NCI-H2196 treated with DMSO at 0.1 percent for 48 hours (cell line): ENCODE measurements around the gene KRABD2.
"Not testable (repeated sequence)": the region's sequence is repeated elsewhere in the genome, so short reads cannot be mapped to it uniquely, and the experiment has no call there.

Experiments used
- DNase-seq: peaks from one replicate; lab custom pipeline; 2025; ENCODE audit not compliant: unreplicated experiment; lab: John Stamatoyannopoulos, UW

The KRABD2 gene

GRCh38 chr17:8365143-8365542, 11.4 kb downstream of the KRABD2 start:
- DNase-seq, result no peak

GRCh38 chr17:8362651-8363332, 13.7 kb downstream of the KRABD2 start:
- no peak for DNase-seq

GRCh38 chr17:8360751-8361150, 15.8 kb downstream of the KRABD2 start:
- no peak for DNase-seq

DNA sequence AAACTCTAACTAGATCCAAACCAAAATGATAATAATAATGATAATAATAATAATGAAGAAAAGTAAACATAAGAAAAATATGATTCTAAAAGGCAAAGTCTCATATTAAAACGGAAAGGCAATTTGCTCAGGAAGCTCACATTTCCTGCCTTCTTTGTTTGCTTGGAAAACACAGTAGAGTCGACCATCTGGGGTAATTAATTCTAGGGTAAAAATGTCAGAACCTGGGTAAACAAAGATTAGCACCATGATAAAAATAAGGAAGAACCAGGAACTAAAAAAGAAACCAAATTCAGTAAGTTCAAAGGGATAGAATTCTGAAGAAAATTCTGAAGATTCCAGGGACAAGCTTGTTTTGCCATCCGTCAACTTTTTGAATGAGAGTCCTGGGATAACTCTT, 16.2 kb downstream of the KRABD2 start:
- DNase-seq, result no peak

DNA sequence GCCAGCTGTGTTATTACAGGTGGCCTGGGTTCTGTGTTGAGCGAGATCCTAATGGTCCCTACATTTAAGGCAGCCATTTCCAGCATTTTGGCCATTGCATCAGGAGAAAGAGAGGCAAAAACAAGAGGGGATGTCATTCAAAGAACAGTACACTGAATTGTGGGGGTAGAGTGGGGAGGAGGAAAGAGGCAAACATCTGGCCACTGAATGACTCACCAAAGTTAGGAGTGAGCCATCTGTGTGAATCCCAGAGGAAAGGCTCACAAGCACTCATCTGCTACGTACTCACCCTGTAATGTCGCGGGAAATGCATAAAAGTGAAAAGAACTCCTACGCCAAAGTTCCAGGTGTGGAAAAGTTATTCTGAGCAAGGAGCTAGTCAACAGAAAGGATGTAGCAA, 16.7 kb downstream of the KRABD2 start:
- DNase-seq, result no peak

DNA sequence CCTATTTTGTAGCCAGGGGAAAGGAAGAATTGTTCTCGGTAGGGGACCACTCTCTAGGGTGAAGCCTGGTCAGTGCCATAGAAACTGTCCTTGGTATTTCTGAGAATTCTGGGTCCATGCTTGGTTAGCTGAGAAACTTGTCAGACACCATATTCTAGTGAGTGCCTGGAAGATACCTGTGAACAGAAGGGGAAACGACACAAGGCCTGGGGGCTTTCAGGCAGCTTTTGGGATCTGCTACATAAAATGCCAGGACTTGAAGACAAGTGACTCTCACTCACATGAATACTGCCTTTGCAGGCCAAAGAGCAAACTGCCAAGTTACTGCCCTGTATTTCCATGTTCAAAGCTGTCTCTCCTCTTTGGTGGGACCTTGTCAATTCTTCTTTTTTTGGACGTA, 18.6 kb downstream of the KRABD2 start:
- DNase-seq, result no peak

DNA sequence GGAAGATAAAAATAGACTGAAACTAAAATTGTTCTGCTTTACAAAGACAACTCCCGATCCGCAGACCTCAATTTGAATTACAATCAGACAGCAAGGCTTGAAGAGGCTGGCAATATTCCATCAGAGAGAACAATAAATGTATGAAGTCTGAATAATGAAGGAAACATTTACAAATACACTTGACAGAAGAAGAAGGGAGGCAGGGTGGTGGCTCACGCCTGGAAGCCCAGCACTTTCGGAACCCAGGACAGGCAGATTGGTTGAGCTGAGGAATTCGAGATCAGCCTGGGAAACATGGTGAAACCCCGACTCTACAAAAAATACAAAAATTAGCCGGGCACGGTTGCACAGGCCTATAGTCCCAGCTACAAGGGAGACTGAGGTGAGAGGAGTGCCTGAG, 22.3 kb downstream of the KRABD2 start:
- DNase-seq, result no peak

GRCh38 chr17:8353736-8354135, 22.8 kb downstream of the KRABD2 start:
- DNase-seq, result no peak

DNA sequence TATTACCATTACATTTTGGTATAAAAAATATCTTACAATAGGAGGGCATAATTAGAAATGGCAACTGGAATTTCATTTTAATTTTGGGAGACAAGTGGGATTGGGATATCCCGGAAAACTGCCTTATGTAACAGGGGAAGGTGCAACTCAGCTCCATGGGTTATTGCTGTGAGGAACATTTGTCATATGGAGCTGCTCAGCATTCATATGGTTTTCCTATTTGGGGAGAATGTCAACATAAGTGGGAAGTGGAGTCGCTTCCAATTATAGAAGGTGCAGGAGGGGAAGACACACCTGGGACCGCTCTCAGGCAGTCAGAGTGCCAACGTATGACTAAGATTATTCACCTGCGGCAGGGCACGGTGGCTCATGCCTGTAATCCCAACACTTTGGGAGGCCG, 26.2 kb downstream of the KRABD2 start:
- no peak for DNase-seq

GRCh38 chr17:8347001-8347400, 29.5 kb downstream of the KRABD2 start:
- not testable (repeated sequence) for DNase-seq

DNA sequence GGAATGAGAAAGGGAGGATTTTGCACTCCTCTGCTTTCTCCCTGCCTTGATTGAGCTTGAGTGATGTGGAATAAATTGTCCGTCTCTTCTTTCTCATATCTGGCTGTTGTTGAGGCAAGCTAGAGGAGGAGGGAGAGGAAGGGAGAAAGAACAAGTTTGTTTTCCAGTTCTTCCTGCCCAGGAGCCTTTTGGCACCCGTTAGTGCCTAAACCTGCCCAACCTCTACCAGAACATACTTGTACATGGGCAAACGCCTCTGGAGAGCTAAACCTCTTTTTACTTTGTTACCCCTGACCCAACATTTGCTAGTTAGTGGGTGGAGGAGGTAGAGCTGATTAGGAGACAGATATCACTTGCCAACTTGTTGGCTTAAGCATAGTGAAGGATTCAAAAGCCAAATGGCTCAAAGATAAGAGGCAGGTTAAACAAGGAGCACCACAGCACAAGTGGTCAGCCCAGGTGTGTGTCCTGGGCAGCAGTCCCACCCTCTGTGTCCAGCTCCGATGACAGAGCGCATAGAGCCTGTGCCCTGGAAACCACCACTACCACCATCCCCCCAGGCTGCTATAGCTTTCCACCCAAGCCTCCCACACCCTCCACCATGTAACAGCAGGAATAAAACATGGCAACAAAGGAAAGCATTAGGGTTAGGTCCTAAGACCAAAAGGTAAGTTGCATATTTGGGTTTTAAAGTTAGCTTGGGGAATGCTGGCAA, 30.4 kb downstream of the KRABD2 start:
- no peak for DNase-seq

DNA sequence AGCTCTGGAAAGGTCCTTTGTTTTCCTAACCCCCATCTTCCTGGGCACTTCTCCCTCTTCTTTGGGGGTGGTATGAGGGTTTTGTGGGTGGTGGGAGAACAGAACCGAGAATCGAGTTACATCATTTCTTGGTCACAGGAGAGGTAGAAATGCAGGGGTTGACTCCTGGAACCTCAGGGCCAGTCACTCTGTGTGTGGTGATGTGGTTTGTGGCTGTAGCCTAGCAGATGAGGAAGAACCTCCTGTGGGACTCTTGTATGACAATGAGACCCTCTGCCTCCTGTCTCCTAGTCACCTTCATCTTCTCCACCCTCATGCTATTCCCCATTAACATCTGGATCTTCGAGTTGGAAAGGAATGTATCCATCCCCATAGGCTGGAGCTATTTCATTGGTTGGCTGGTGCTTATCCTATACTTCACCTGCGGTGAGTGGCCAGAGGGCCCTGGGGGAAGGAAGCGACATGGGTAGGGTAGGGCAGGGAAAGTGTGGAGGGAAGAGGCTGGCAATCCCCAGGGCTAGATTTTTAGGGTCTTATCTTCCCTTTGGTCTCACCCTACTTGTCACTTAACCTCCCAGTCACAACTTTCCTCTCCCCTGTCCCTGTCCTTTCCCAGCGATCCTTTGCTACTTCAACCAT, 31.3 kb downstream of the KRABD2 start:
- no peak for DNase-seq

DNA sequence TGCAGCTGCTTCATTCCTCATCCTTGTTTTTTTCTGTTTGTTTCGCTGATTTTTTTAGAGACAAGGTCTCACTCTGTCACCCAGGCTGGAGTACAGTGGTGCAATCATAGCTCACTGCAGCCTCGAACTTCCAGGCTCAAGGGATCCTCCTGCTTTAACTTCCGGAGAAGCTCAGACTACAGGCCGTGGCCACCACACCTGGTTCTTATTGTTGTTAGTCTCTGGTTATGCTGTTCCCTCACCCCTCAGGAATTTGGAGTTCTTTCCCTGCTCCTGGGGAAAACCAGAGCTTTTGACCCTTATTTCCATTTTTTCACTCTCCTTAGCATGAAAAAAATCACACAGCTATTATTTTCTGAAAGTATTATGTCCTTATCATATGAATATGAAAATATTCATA, 35.0 kb downstream of the KRABD2 start:
- DNase-seq, result no peak

GRCh38 chr17:8339540-8339939, 37.0 kb downstream of the KRABD2 start, which contains the start of gene ODF4:
Gene ODF4 (plus strand): TSS chr17:8339840. CDS start chr17:8340052, 212 bp downstream.
- DNase-seq, result no peak

DNA sequence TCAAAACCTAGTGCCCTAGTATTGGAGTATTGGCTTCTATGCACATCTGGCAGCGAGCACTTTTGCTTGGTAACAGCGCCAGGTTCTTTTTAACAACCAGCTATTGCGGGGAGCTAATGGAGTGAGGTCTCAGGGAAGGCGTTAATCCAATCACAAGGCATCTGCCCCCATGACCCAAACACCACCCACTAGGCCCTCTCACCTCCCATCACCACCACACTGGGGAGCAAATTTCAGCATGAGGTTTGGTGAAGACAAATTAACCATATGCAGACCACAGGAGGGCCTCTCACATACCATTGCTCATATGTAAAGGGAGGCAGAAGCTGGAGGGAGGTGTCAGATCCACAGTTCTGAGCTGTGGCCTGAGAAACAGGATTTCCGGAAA, 37.8 kb downstream of the KRABD2 start:
- DNase-seq, result no peak

DNA sequence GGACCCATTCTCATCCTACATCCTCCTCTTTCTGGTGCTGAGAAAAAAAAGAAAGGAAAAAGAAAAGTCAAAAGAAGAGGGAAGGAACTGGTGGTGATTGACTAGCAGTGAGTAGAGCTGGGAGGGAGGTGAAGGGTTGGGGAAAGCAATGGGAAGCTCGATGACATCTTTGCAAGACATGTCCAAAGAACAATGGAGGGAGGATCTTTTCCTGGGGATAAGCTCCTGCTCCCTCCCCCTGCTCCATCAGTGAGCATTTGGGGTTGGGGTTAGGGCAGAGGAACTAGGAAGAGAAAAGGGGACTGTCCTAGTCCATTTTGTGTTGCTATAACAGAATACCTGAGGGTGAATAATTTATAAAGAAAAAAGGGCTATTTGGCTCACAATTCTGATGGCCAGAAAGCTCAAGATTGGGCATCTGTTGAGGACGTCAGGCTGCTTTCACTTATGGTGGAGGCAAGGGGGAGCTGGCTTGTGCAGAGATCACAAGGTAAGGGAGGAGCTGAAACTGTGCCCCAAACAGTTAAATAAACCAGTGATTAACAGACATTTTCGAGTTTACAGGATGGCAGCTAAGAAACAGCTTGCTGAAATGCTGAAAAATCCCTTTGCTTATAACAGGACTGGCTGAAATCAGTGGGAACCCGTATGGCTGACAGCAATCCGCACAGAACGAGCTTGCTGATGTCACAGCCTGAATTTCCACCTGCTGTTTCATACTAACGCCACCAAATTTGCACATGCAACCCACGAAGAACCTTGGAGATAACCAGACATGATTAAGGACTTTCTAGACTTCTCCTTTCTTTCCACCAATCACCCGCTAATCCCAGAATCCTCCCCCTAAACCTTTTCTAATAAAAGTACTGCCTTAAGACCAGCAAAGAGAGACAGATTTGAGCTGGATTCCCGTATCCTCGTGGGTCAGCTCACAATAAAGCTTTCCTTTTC, 38.4 kb downstream of the KRABD2 start:
- DNase-seq, result no peak

DNA sequence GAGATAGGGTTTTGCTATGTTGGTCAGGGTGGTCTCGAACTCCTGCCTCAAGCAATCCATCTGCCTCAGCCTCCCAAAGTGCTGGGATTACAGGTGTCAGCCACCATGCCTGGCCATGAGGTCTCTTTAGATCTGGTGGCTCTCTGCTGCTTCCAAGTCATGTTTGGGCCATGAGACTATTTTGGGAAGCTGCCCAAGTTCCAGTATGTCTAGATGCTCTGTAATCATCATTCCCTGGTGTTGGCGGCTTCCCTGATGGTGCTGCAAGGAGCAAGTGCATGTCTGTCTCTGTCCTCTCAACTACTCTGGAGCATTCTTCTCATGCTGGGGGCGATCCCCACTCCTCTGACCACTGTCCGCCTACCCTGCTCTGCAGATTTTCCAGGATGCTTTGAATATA, 43.2 kb downstream of the KRABD2 start:
- no peak for DNase-seq

- DNase-seq, result no peak
These were observed 43.8 kb downstream of the KRABD2 start for GRCh38 chr17:8332688-8333087.

DNA sequence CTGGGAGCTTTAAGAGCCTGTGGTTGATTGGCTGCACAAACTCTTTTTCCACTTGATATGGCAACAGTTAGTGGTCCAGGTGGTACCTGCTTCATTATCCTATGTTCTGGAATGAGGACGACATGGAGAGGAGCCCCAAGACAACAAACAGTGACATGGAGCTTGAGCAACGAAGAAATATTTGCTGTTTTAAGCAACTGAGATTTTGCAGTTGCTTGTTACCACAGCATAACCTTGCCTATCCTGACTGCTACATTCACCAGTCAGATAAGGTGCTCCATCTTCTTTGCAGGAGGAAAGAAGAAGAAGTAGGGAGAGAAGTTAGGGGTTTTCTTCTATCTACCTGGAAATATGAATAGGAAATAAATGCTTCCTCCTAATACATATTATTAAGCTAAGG, 44.4 kb downstream of the KRABD2 start:
- DNase-seq, result no peak

DNA sequence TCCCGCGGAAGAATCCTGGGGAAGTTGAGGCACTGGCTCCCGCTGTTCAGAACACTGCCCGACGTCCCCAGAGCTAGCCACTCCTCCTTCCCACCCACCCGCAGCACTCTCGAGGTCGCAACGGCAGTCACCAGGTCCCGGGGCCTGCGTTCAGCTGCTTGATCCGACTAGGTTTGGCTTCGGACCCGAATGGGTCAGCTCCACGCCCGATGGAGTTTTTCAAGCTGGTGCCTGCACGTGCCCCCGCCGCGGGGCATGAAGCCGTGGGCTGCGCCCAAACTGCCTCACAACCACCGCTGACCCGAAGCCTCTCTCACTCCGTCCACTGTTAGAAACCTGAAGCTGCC, 49.2 kb downstream of the KRABD2 start:
- DNase-seq, result no peak
